ENCODE data around the gene CRTAC1.

- TF ChIP-seq CTCF (IDR thresholded peaks at IDR 0.05) (no peak), POLR2A (IDR thresholded peaks at IDR 0.05) (no peak)
These were observed 46.8 kb upstream of the CRTAC1 start for GRCh38 chr10:98077223-98077622.

Data from lower leg skin (tissue), 3 donors.